Neural cell (in vitro differentiated cells): ENCODE data around the gene HRH4. TPM values are rescaled to one million over a fixed set of nuclear protein-coding genes. Genes with fewer than 3 reads are reported as not detected.
A peak's percentile ranks its signal among the peaks of the same experiment; 100 is the strongest.

Experiments
- H2AFZ ChIP-seq: fragments of 200-600, 300-800 bp; sonication (generic), shearing (Covaris generic); 2 replicates; pipeline ENCODE4 v1.6.0; 2014; ENCODE audit warnings: low read depth, mild to moderate bottlenecking, antibody characterized with exemption, low read length, moderate library complexity
- H3F3A ChIP-seq: fragments of 200-600 bp; shearing (Covaris generic); 2 replicates; pipeline ENCODE4 v1.6.1; 2016; ENCODE audit warnings: mild to moderate bottlenecking, moderate library complexity, mixed read lengths, antibody characterized with exemption, low read length; ENCODE audit not compliant: insufficient read depth, poor library complexity, severe bottlenecking
- H3K27ac ChIP-seq: fragments of 200-600, 300-800 bp; sonication (generic), shearing (Covaris generic); 2 replicates; pipeline ENCODE4 v1.5.1; 2014; ENCODE audit warnings: mild to moderate bottlenecking, low read length, moderate library complexity
- H3K27me3 ChIP-seq: fragments of 300-800, 200-600 bp; sonication (generic), shearing (Covaris generic); 2 replicates; pipeline ENCODE4 v1.6.0; 2014; ENCODE audit warnings: mild to moderate bottlenecking, low read depth, low read length, moderate library complexity; ENCODE audit not compliant: insufficient read depth
- H3K36me3 ChIP-seq: fragments of 300-800, 200-600 bp; sonication (generic), shearing (Covaris generic); 2 replicates; pipeline ENCODE4 v1.5.1; 2014; ENCODE audit warnings: mild to moderate bottlenecking, antibody characterized with exemption, low read length, moderate library complexity; ENCODE audit not compliant: insufficient read depth
- H3K4me2 ChIP-seq: fragments of 300-800, 200-600 bp; sonication (generic), shearing (Covaris generic); 2 replicates; pipeline ENCODE4 v1.6.0; 2014; ENCODE audit warnings: mild to moderate bottlenecking, low read length
- H3K4me3 ChIP-seq: fragments of 300-800, 200-600 bp; sonication (generic), shearing (Covaris generic); 2 replicates; pipeline ENCODE4 v1.5.1; 2014; ENCODE audit warnings: mild to moderate bottlenecking, low read length, moderate library complexity
- H3K79me2 ChIP-seq: fragments of 200-600 bp; shearing (Covaris generic); replicated peaks from 2 replicates; pipeline ENCODE4 v1.6.0; 2014; ENCODE audit warnings: mild to moderate bottlenecking, low read length, moderate library complexity; ENCODE audit not compliant: insufficient read depth
- H3K9ac ChIP-seq: fragments of 300-800, 200-600 bp; sonication (generic), shearing (Covaris generic); 2 replicates; pipeline ENCODE4 v1.6.1; 2016; ENCODE audit warnings: mild to moderate bottlenecking, low read length, mixed read lengths
- H3K9me2 ChIP-seq: fragments of 200-600 bp; shearing (Covaris generic); 2 replicates; pipeline ENCODE4 v1.6.1; 2016; ENCODE audit warnings: mild to moderate bottlenecking, low read length, mixed read lengths; ENCODE audit not compliant: insufficient read depth
- H3K9me3 ChIP-seq: fragments of 200-600, 300-800 bp; sonication (generic), shearing (Covaris generic); 2 replicates; pipeline ENCODE4 v1.6.1; 2016; ENCODE audit warnings: mild to moderate bottlenecking, mixed run types, low read length, moderate library complexity, mixed read lengths
- H4K20me1 ChIP-seq: fragments of 200-600 bp; shearing (Covaris generic); 2 replicates; pipeline ENCODE4 v1.6.1; 2016; ENCODE audit warnings: mild to moderate bottlenecking, mixed run types; ENCODE audit not compliant: insufficient read depth
- CTCF ChIP-seq: fragments of 450-650 bp; IDR thresholded peaks from 2 replicates; pipeline ENCODE4 v1.5.1; 2014; ENCODE audit warnings: antibody characterized with exemption, mild to moderate bottlenecking, moderate library complexity; ENCODE audit not compliant: poor library complexity, severe bottlenecking
- EP300 ChIP-seq: fragments of 450-650 bp; conservative IDR thresholded peaks from 2 replicates; pipeline ENCODE4 v1.6.1; 2014; ENCODE audit warnings: antibody characterized with exemption, mild to moderate bottlenecking, moderate library complexity; ENCODE audit not compliant: poor library complexity, severe bottlenecking
- EZH2 ChIP-seq: fragments of 200-600, 300-800 bp; shearing (Covaris generic), sonication (generic); IDR thresholded peaks from 2 replicates; pipeline ENCODE4 v1.6.1; 2014; ENCODE audit warnings: antibody characterized with exemption, low read length, borderline replicate concordance, mild to moderate bottlenecking; ENCODE audit not compliant: insufficient read depth, poor library complexity, severe bottlenecking
- MXI1 ChIP-seq: fragments of 450-650 bp; conservative IDR thresholded peaks from 2 replicates; pipeline ENCODE4 v1.6.1; 2014; ENCODE audit warnings: antibody characterized with exemption, mild to moderate bottlenecking; ENCODE audit not compliant: poor library complexity, severe bottlenecking
- POLR2AphosphoS5 ChIP-seq: IDR thresholded peaks from 2 replicates; pipeline ENCODE4 v1.6.1; 2012
- RAD21 ChIP-seq: fragments of 450-650 bp; conservative IDR thresholded peaks from 2 replicates; pipeline ENCODE4 v1.6.1; 2014; ENCODE audit warnings: antibody characterized with exemption, mild to moderate bottlenecking, moderate library complexity
- REST ChIP-seq: IDR thresholded peaks from 2 replicates; pipeline ENCODE4 v1.6.1; 2012; ENCODE audit warnings: borderline replicate concordance
- SMC3 ChIP-seq: fragments of 450-650 bp; conservative IDR thresholded peaks from 2 replicates; pipeline ENCODE4 v1.6.1; 2014; ENCODE audit warnings: antibody characterized with exemption, mild to moderate bottlenecking, moderate library complexity; ENCODE audit not compliant: poor library complexity
- TAF1 ChIP-seq: IDR thresholded peaks from 2 replicates; pipeline ENCODE4 v1.6.1; 2012; ENCODE audit warnings: low read depth
- polyA plus RNA-seq: library from polyadenylated mRNA; depleted of rRNA; stranded (reverse); fragments of >200 nt; gene quantifications from 2 replicates; pipeline ENCODE4 v1.2.3, GENCODE V29; 2014

HRH4 gene
- polyA plus RNA-seq, 1 donor from 2014 or later = not detected

- Histone ChIP-seq H3K9me3 (no peaks in the 10 kb centered on the region), H3K4me3 (no peak overlapping the region), H3K36me3 (no peaks in the 10 kb centered on the region), H3F3A (no peaks in the 10 kb centered on the region), H3K9me2 (no peaks in the 10 kb centered on the region), H3K79me2 (no peaks in the 10 kb centered on the region), H3K9ac (no peak overlapping the region), H3K4me2 (no peak overlapping the region), H2AFZ (no peak overlapping the region), H4K20me1 (no peaks in the 10 kb centered on the region), H3K27me3 (no peaks in the 10 kb centered on the region), H3K27ac (no peak overlapping the region)
- peak; percentile 77 for TF ChIP-seq RAD21
- peak; percentile 78 for TF ChIP-seq SMC3
- no peak for TF ChIP-seq POLR2AphosphoS5
- TF ChIP-seq CTCF = peak; percentile 77
These were observed 28.5 kb downstream of the HRH4 start for GRCh38 chr18:24488824-24489493.

GRCh38 chr18:24490539-24490938 lies 30.1 kb downstream of the HRH4 start:
- no peak overlapping the region for H3K27ac ChIP-seq
- no peaks in the 10 kb centered on the region for H3K9me3 ChIP-seq
- H4K20me1 ChIP-seq = no peaks in the 10 kb centered on the region
- H3K36me3 ChIP-seq = no peaks in the 10 kb centered on the region
- no peak overlapping the region for H2AFZ ChIP-seq
- H3K4me2 ChIP-seq = no peak overlapping the region
- H3K79me2 ChIP-seq = no peaks in the 10 kb centered on the region
- H3K9me2 ChIP-seq = no peaks in the 10 kb centered on the region
- no peak overlapping the region for H3K9ac ChIP-seq
- H3K27me3 ChIP-seq = no peaks in the 10 kb centered on the region
- no peaks in the 10 kb centered on the region for H3F3A ChIP-seq
- no peak overlapping the region for H3K4me3 ChIP-seq
- TF ChIP-seq CTCF = no peak
- no peak for TF ChIP-seq POLR2AphosphoS5
- TF ChIP-seq REST = no peak
- TF ChIP-seq EP300 = no peak
- no peak for TF ChIP-seq SMC3
- no peak for TF ChIP-seq MXI1
- no peak for TF ChIP-seq EZH2
- TF ChIP-seq RAD21 = no peak
- no peak for TF ChIP-seq TAF1
